NCI-H146 (cell line): ENCODE data around the gene EBF3.

Experiments
- DNase-seq: peaks from one replicate; lab custom pipeline; 2025; lab: John Stamatoyannopoulos, UW

The EBF3 gene

GRCh38 chr10:129911451-129912165 is 52.5 kb downstream of the EBF3 start:
- no peak for DNase-seq

- no peak for DNase-seq
Observed at GRCh38 chr10:129910861-129911260, 53.2 kb downstream of the EBF3 start.

GRCh38 chr10:129909531-129910256 is 54.4 kb downstream of the EBF3 start:
- no peak for DNase-seq

GRCh38 chr10:129909080-129909479 is 55.0 kb downstream of the EBF3 start:
- no peak for DNase-seq

GRCh38 chr10:129908406-129908805 is 55.7 kb downstream of the EBF3 start:
- DNase-seq: no peak

- DNase-seq: no peak
Observed at GRCh38 chr10:129905553-129905952, 58.5 kb downstream of the EBF3 start.

GRCh38 chr10:129904323-129904722 is 59.8 kb downstream of the EBF3 start:
- no peak for DNase-seq

- DNase-seq: no peak
Observed at GRCh38 chr10:129901389-129902006, 62.6 kb downstream of the EBF3 start.

GRCh38 chr10:129900825-129901224 is 63.2 kb downstream of the EBF3 start:
- no peak for DNase-seq

- no peak for DNase-seq
Observed at GRCh38 chr10:129899276-129900130, 64.6 kb downstream of the EBF3 start.

GRCh38 chr10:129898706-129899268 is 65.3 kb downstream of the EBF3 start:
- no peak for DNase-seq

- no peak for DNase-seq
Observed at GRCh38 chr10:129897871-129898626, 66.0 kb downstream of the EBF3 start.

- no peak for DNase-seq
Observed at GRCh38 chr10:129896860-129897200, 67.2 kb downstream of the EBF3 start.

GRCh38 chr10:129896136-129896859 is 67.8 kb downstream of the EBF3 start:
- DNase-seq: no peak

- no peak for DNase-seq
Observed at GRCh38 chr10:129895811-129896135, 68.3 kb downstream of the EBF3 start.

- no peak for DNase-seq
Observed at GRCh38 chr10:129894698-129895097, 69.4 kb downstream of the EBF3 start.

GRCh38 chr10:129893104-129894089 is 70.7 kb downstream of the EBF3 start:
- no peak for DNase-seq

- no peak for DNase-seq
Observed at GRCh38 chr10:129892548-129893052, 71.5 kb downstream of the EBF3 start.

- no peak for DNase-seq
Observed at GRCh38 chr10:129891806-129892205, 72.3 kb downstream of the EBF3 start.
